DOHH2 (cell line): Measurements from ENCODE around the gene ALG6.

Experiments
- EZH2phosphoT487 ChIP-seq: fragments of 200-600 bp; sonication (generic); IDR thresholded peaks from 2 replicates; pipeline ENCODE4 v1.6.1; 2017; ENCODE audit warnings: borderline replicate concordance, mild to moderate bottlenecking, antibody characterized with exemption, low read length, moderate library complexity, mixed read lengths
- TF ChIP-seq, protein P1 (sequence below): fragments of 200-600 bp; sonication (generic); IDR thresholded peaks from one replicate; pipeline ENCODE4 v1.5.1; 2014; ENCODE audit warnings: antibody characterized with exemption, mild to moderate bottlenecking, low read depth, low read length; ENCODE audit not compliant: poor library complexity, severe bottlenecking

DNA sequence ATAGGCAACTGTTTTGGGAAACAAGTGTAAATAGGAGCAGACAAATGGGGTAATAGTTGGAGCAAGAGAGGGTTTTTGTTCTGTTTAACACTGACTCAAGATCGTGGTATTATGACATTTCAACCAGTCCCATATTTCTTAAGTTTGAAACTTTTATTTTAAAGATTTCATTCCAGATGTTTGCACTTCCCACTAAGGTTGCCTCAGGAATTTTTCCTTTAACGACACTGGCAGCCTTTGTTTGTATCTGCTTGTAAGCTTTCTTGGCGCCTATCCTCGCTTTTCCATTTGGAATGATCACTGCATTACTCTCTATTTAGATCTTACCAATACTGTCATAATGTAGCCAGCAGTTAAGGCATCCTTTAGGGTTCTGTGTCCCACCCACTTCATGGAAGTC, 67.7 kb downstream of the ALG6 start:
- TF ChIP-seq, protein P1, sequence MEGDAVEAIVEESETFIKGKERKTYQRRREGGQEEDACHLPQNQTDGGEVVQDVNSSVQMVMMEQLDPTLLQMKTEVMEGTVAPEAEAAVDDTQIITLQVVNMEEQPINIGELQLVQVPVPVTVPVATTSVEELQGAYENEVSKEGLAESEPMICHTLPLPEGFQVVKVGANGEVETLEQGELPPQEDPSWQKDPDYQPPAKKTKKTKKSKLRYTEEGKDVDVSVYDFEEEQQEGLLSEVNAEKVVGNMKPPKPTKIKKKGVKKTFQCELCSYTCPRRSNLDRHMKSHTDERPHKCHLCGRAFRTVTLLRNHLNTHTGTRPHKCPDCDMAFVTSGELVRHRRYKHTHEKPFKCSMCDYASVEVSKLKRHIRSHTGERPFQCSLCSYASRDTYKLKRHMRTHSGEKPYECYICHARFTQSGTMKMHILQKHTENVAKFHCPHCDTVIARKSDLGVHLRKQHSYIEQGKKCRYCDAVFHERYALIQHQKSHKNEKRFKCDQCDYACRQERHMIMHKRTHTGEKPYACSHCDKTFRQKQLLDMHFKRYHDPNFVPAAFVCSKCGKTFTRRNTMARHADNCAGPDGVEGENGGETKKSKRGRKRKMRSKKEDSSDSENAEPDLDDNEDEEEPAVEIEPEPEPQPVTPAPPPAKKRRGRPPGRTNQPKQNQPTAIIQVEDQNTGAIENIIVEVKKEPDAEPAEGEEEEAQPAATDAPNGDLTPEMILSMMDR: no peak
- TF ChIP-seq EZH2phosphoT487: no peak
